Suprapubic skin (tissue), 4 donors: ENCODE measurements around the gene ATXN1. TPM values are rescaled to one million over a fixed set of nuclear protein-coding genes. Genes with fewer than 3 reads are reported as not detected.

Experiments
- DNase-seq, 2 donors: peaks; one replicate each; pipeline ENCODE4 v3.0.0-alpha.2; 2019; ENCODE audit warnings: low spot score in 2 of 2
- H3K27ac ChIP-seq: fragments of 200-600 bp; sonication (generic); one replicate; pipeline ENCODE4 v1.5.1; 2019
- H3K27me3 ChIP-seq: fragments of 200-600 bp; sonication (generic); one replicate; pipeline ENCODE4 v1.5.1; 2019
- H3K36me3 ChIP-seq: fragments of 200-600 bp; sonication (generic); one replicate; pipeline ENCODE4 v1.5.1; 2019
- H3K4me1 ChIP-seq: fragments of 200-600 bp; sonication (generic); one replicate; pipeline ENCODE4 v1.5.1; 2019
- H3K4me3 ChIP-seq: fragments of 200-600 bp; sonication (generic); one replicate; pipeline ENCODE4 v1.5.1; 2019; ENCODE audit warnings: mild to moderate bottlenecking
- H3K9me3 ChIP-seq: fragments of 200-600 bp; sonication (generic); one replicate; pipeline ENCODE4 v1.5.1; 2019
- EP300 ChIP-seq: sonication (generic); formaldehyde crosslinking; IDR thresholded peaks from one replicate; pipeline ENCODE4 v1.6.1; 2017; ENCODE audit warnings: antibody characterized with exemption
- POLR2A ChIP-seq, 2 donors: fragments of 450-650 bp; IDR thresholded peaks; one replicate each; pipeline ENCODE4 v1.6.1; 2017; ENCODE audit warnings: antibody characterized with exemption in 2 of 2, mild to moderate bottlenecking in 2 of 2, moderate library complexity in 2 of 2
- POLR2AphosphoS5 ChIP-seq, 3 donors: sonication (generic); formaldehyde crosslinking; IDR thresholded peaks; one replicate each; pipeline ENCODE4 v1.6.1; 2017; ENCODE audit warnings: antibody characterized with exemption in 3 of 3
- WGBS: methylation state at CpG from one replicate; pipeline ENCODE4 v1.1.5; 2018; 5-methylcytosine and 5-hydroxymethylcytosine counted together
- total RNA-seq, 4 donors: library from RNA; depleted of rRNA; stranded (reverse); fragments of >200 nt; gene quantifications; one replicate each; pipeline ENCODE4 v1.1.0, GENCODE V29; 2016
- TF ChIP-seq, protein P1 (sequence below), 2 donors: fragments of 200-600 bp in 1 of 2; fragments of 450-650 bp in 1 of 2; sonication (generic) in 1 of 2; IDR thresholded peaks; one replicate each; pipeline ENCODE4 v1.5.1; 2016 to 2019; ENCODE audit warnings: antibody characterized with exemption in 2 of 2, mild to moderate bottlenecking in 1 of 2, moderate library complexity in 1 of 2

Gene ATXN1
- total RNA-seq, 4 donors from 2014 or later, result 32.8 to 95.4 (median 42.4) TPM

DNA sequence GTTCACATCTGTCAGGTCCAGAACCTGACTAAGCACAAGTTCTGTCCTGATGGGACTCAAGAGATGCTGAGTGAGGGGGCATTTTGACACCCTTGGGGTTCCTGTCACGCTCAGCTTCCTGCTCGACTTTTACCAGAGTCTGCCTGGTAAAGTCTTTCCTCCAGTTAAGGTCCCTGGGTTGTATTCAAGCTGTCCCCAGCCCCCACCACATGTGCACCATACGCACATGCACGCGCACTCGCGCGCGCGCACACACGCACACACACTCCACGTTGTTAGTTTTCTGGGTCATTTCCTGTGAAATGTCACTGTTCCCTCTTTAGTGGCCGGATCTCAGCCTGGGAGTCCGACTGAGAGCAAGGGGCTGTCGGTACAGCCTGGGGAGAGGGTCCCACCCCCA is 356.8 kb downstream of the ATXN1 start:
- TF ChIP-seq POLR2AphosphoS5 (IDR thresholded peaks at IDR 0.05), result no peak
- TF ChIP-seq POLR2A (IDR thresholded peaks at IDR 0.05), result no peak
- no peak for TF ChIP-seq EP300
- TF ChIP-seq, protein P1, sequence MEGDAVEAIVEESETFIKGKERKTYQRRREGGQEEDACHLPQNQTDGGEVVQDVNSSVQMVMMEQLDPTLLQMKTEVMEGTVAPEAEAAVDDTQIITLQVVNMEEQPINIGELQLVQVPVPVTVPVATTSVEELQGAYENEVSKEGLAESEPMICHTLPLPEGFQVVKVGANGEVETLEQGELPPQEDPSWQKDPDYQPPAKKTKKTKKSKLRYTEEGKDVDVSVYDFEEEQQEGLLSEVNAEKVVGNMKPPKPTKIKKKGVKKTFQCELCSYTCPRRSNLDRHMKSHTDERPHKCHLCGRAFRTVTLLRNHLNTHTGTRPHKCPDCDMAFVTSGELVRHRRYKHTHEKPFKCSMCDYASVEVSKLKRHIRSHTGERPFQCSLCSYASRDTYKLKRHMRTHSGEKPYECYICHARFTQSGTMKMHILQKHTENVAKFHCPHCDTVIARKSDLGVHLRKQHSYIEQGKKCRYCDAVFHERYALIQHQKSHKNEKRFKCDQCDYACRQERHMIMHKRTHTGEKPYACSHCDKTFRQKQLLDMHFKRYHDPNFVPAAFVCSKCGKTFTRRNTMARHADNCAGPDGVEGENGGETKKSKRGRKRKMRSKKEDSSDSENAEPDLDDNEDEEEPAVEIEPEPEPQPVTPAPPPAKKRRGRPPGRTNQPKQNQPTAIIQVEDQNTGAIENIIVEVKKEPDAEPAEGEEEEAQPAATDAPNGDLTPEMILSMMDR (IDR thresholded peaks at IDR 0.05), result no peak
- DNase-seq, result no peak

DNA sequence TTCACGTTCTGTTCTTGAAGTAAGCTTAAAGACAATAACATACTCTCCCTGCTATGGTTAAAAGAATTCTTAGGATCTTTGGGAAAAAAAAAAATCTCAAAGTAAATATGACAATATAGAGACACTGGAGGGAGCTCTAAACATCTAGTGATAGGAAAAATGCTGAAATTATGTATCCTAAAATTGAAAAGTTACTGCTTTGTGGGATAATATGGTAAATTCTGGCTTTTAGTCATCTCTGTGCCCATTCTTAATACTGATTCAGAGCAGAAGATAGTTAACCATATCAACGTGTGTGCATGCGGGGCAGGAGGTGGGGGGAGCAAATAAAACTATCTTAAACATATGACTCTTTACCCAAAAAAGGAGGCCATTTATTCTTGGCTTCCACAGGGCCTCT is 357.4 kb downstream of the ATXN1 start:
- H3K27me3 ChIP-seq, result no peaks in the 10 kb centered on the region
- peaks cover 20% of the 10 kb centered on the region for H3K4me1 ChIP-seq
- DNase-seq, result no peak
- H3K9me3 ChIP-seq, result no peaks in the 10 kb centered on the region
- TF ChIP-seq, protein P1 (IDR thresholded peaks at IDR 0.05), result no peak
- TF ChIP-seq EP300 (no peak), POLR2A (IDR thresholded peaks at IDR 0.05) (no peak), POLR2AphosphoS5 (IDR thresholded peaks at IDR 0.05) (no peak)
- H3K27ac ChIP-seq, result no peak overlapping the region
- WGBS, result 61% methylated on average over 3 of the region's 3 CpGs
- H3K4me3 ChIP-seq, result no peak overlapping the region
- H3K36me3 ChIP-seq, result no peaks in the 10 kb centered on the region

More for the DNA sequence above, 356.8 kb downstream of the ATXN1 start:
- 85% methylated on average over 15 of the region's 15 CpGs for WGBS
- Histone ChIP-seq H3K4me1 (peaks cover 25% of the 10 kb centered on the region), H3K27me3 (no peaks in the 10 kb centered on the region), H3K9me3 (no peaks in the 10 kb centered on the region), H3K4me3 (no peak overlapping the region), H3K36me3 (no peaks in the 10 kb centered on the region), H3K27ac (no peak overlapping the region)

DNA sequence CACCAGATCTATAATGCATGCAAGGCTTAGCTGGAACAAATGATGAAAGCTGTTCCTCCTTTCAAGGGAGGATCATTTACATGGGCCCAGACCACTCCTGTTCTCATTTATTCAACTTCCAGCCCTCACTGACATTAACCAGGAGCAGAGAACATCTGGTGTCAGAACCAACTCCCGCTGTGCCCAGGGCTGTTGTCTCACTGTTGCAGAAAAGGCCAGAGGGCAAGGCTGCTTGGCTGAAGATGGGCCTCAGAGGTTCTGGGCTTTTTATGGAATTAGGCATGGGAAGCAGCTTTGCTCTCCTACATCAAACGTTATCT is 358.7 kb downstream of the ATXN1 start:
- no peak overlapping the region for H3K27ac ChIP-seq
- H3K27me3 ChIP-seq, result no peaks in the 10 kb centered on the region
- WGBS, result 65% methylated on average over 2 of the region's 2 CpGs
- no peaks in the 10 kb centered on the region for H3K9me3 ChIP-seq
- DNase-seq, result no peak
- H3K36me3 ChIP-seq, result no peaks in the 10 kb centered on the region
- TF ChIP-seq, protein P1 (IDR thresholded peaks at IDR 0.05), result no peak
- TF ChIP-seq EP300, result no peak
- H3K4me1 ChIP-seq, result peaks cover 20% of the 10 kb centered on the region
- no peak overlapping the region for H3K4me3 ChIP-seq

DNA sequence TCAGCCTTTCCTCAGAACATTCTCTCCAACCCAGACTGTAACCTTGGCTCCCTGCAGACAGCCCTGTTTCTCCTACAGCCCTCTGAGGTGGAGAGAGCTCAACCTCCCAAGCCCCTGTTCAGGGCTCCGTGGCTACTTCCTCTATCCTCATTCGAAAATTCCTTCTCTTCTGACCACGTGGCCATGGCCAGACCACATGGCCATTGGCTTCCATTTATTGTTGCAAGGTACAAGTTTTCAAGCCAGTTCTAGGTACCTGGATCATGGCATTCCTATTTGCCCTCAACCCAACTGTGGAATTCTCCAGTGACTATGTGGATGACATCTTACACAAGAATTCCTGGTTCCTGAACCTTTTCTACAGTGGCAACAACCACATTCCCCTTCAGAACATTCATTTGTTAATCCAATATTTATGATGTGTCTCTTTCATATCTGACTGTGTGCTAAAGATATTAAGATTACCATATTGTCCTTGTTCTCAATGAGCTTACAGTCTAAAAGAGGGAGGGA is 361.0 kb downstream of the ATXN1 start:
- TF ChIP-seq, protein P1 (IDR thresholded peaks at IDR 0.05), result no peak
- no peak for TF ChIP-seq EP300
- no peaks in the 10 kb centered on the region for H3K36me3 ChIP-seq
- no peaks in the 10 kb centered on the region for H3K27me3 ChIP-seq
- H3K4me3 ChIP-seq, result no peak overlapping the region
- DNase-seq, result no peak
- H3K9me3 ChIP-seq, result no peaks in the 10 kb centered on the region
- WGBS, result 95% methylated on average over 3 of the region's 3 CpGs
- H3K4me1 ChIP-seq, result peaks cover 11% of the 10 kb centered on the region
- no peak overlapping the region for H3K27ac ChIP-seq

DNA sequence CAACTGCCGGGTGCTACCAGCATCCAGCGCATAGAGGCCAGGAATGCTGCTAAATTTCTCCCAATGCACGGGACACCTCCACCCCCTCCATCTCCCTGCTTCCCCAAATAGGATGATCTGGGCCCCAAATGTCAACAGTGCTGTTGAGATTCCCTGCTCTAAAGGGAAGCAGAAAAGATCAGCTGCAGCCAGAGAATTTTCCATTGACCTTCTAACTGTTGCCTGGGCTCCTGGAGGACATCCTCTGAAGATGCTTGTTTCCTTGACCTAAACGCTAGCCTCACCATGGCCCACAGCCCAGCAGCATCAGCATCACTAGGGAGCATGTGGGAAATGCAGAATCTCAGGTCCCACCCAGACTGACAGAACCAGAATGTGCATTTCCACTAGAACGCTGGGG is 361.6 kb downstream of the ATXN1 start:
- 95% methylated on average over 5 of the region's 5 CpGs for WGBS
- H3K4me3 ChIP-seq, result no peak overlapping the region
- H3K36me3 ChIP-seq, result no peaks in the 10 kb centered on the region
- H3K9me3 ChIP-seq, result no peaks in the 10 kb centered on the region
- no peak for DNase-seq
- TF ChIP-seq, protein P1 (IDR thresholded peaks at IDR 0.05), result no peak
- TF ChIP-seq POLR2AphosphoS5 (IDR thresholded peaks at IDR 0.05) (no peak), EP300 (no peak), POLR2A (IDR thresholded peaks at IDR 0.05) (no peak)
- H3K27me3 ChIP-seq, result no peaks in the 10 kb centered on the region
- no peak overlapping the region for H3K27ac ChIP-seq
- peaks cover 11% of the 10 kb centered on the region for H3K4me1 ChIP-seq
